Measurements from ENCODE around the gene FAM114A1.
"Not testable (repeated sequence)": the region's sequence is repeated elsewhere in the genome, so short reads cannot be mapped to it uniquely, and the experiment has no call there.

DNA sequence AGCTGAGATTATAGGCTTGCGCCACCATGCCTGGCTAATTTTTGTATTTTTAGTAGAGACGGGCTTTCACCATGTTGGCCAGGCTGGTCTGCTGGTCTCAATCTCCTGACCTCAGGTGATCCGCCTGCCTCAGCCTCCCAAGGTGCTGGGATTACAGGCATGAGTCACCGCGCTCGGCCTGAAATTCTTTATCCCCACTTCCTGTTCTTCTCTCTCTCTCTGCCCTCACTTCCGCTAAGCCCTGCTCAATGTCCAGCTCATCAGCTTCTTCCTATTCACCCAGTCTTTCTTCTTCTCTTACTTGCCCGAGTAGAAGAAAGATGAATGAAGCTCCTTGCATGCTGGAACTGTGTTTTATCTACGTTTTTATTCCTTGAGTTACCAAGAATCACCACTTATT, 120.7 kb downstream of the FAM114A1 start:
- TF ChIP-seq CEBPB, POLR2A, RFX5 (IDR thresholded peaks at IDR 0.05; ENCODE audit: low read depth, low read length): not testable (repeated sequence)
- TF ChIP-seq, protein P1, sequence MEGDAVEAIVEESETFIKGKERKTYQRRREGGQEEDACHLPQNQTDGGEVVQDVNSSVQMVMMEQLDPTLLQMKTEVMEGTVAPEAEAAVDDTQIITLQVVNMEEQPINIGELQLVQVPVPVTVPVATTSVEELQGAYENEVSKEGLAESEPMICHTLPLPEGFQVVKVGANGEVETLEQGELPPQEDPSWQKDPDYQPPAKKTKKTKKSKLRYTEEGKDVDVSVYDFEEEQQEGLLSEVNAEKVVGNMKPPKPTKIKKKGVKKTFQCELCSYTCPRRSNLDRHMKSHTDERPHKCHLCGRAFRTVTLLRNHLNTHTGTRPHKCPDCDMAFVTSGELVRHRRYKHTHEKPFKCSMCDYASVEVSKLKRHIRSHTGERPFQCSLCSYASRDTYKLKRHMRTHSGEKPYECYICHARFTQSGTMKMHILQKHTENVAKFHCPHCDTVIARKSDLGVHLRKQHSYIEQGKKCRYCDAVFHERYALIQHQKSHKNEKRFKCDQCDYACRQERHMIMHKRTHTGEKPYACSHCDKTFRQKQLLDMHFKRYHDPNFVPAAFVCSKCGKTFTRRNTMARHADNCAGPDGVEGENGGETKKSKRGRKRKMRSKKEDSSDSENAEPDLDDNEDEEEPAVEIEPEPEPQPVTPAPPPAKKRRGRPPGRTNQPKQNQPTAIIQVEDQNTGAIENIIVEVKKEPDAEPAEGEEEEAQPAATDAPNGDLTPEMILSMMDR (conservative IDR thresholded peaks at IDR 0.05; ENCODE audit: low read depth, low read length) = not testable (repeated sequence)
